ENCODE measurements around the gene B4GALNT1. TPM values are rescaled to one million over a fixed set of nuclear protein-coding genes. Genes with fewer than 3 reads are reported as not detected.
"Not testable (repeated sequence)": the region's sequence is repeated elsewhere in the genome, so short reads cannot be mapped to it uniquely, and the experiment has no call there.

B4GALNT1 gene
- total RNA-seq, 1 donor from 2014 or later, result 1.4 TPM

GRCh38 chr12:57637364-57637763 is 4.4 kb upstream of the B4GALNT1 start:
- DNase-seq (ENCODE audit: low spot score), result no peak

DNA sequence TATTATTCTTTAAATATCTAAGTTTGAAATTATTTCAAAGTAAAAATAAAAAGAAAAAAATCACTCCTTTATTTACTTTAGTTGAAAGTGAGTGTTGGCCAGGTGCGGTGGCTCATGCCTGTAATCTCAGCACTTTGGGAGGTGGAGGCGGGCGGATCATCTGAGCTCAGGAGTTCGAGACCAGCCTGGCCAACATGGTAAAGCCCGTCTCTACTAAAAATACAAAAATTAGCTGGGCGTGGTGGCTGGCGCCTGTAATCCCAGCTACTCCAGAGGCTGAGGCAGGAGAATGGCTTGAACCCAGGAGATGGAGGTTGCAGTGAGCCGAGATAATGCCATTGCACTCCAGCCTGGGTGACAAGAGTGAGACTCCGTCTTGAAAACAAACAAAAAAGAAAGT is 3.7 kb upstream of the B4GALNT1 start:
- DNase-seq (ENCODE audit: low spot score), result not testable (repeated sequence)

GRCh38 chr12:57632073-57632957 is 686 bp downstream of the B4GALNT1 start:
- no peak for DNase-seq (ENCODE audit: low spot score)

DNA sequence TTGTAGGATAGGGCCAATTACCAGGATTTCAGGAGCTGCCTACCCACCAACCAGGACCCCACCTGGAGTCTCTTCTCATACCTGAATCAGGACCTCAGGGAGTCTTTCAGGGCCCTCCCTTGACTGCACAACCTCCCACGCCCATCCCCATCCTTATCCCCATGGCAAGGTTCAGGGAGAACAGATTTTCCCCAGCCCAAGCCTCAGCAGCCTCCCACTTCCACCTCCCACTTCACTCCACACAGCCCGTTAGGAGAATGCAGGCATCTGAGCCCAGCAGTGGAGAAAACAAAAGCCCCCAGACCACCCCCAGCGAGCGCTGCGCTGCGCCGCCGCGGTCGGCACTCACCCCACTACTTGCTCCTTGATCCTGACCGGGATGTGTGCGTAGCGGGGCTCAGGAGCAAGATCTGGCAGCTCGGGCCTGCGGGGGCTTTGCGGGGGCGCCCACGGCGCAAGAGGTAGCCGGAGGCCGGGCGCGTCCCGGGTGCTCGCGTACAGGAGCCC is 1.4 kb downstream of the B4GALNT1 start:
- no peak for DNase-seq (ENCODE audit: low spot score)

GRCh38 chr12:57630891-57631433 is 2.0 kb downstream of the B4GALNT1 start:
- DNase-seq (ENCODE audit: low spot score), result no peak

DNA sequence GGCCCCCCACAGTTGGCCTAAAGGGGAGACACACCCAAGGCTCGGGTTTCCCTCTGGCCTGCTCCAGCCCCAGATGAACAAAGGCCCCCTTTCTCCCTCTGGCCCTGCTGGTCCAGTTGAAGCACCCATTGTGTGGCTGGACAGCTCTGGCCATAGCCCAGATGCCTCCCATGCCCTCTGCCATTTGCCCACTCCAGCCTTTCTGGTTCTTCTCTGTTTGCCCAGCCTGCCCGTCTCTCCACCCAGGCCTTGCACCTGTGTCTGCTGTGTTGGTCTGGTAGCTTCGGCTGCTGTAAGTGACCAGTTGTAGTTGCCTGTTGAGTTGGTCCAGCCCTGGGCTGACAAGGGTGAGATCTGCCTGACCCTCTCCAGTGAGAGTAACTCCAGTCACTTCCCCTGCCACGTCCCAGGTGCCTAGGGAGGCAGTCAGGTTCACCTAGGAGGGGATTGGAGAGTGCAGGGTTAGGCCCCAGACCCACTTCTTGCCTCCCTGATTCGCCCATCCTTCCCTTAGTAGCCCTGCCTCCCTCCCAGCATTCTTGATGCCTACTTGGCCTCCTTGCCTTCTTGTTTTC is 3.0 kb downstream of the B4GALNT1 start:
- no peak for DNase-seq (ENCODE audit: low spot score)

DNA sequence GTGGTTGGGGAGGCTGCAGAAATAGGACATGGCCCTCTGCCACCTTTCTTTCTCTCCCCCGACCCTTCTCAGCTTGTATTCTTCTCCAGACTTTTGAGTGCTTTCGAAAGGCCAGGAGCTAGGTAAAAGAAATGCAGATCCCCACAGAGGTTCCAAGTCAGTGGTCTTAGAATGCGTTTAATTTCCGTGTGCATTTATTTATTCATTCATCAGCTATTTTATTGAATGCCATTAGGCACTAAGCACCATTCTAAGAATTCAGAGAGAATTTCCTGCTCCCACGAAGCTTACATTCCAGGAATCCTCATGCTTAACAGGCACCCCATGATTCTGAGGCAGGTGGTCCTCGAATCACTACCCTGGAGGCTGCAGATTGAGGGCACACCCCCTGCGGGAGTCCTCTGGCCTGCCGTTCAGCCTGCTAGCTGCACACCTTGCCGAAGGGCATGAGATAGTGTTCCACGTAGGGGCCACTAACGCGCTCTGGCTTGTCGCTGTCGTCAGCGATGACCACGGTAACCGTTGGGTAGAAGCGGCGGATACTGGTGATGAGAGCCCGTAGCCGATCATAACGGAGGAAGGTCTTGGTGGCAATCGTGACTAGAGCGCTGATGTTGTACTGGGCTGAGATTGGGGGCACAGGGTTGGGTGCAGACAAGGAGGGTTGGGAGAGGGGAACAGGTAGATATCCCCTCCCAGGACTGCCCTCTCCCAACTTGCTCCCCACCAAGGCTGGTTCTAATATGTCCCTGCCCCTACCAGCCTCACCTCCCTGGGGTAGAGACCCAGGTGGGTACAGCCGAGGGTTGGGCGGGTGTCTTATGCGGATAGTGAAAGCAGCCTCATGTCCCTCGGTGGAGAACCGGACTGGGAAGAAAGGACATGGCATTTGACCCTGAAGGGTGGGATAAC is 4.5 kb downstream of the B4GALNT1 start:
- DNase-seq (ENCODE audit: low spot score), result no peak

DNA sequence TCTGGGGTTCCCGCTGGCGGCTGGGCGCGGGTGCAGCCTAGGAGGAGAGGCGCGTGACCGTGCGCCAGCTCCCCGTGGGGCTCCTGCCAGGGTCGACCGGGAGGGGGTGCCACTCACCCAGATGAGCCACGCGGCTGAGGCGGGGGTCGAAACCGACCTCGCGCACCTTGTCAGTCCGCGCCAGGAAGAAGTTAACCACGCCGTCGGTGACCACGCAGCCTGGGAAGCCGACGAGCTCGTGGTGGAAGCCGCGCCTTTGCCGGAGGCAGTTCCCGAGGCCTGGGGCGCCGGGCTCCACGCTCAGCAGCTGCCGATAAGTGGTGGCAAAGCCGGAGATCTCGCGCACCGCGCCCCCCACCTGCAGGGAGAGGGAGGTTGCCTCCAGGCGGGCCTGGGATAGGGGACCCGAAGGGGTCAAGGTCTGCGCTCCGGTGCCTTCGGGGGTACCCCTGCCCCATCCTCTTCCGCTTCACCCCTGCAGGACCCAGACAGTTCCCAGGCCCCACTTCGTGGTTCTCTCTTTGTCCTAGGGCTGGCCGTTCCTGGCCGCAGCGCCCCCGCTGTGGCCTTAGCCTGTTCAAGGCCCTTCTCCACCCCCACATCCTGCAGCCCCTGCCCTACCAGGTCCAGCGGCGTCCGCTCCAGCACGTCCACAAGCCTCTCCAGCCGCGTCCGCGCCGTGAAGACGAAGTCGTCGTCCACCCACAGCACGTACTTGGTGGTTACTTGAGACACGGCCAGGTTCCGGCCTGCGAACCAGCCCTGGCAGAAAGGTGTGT is 5.3 kb downstream of the B4GALNT1 start:
- DNase-seq (ENCODE audit: low spot score), result no peak

DNA sequence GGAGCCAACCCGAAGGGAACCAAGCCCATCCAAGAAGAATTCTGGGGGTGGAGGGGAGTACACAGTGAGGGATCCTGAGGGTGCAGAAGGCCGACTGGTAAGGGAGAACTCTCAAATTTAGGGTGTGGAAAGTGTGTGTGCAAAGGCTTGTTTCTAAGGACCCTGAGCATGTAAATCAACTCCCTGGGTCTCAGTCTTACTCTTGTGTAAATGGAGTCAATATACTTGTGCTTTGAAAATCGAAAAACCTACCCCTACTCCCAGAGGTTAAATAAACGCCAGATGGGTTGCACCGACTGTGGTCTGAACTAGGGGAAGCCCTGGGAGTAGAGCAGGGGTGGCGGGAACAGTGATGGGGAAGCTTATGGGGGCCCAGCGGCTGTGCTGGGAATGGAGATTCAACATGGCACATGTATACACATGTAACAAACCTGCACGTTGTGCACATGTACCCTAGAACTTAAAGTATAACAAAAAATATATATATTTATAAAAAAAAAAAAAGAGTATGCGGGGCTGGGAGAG is 6.0 kb downstream of the B4GALNT1 start:
- no peak for DNase-seq (ENCODE audit: low spot score)

- DNase-seq (ENCODE audit: low spot score), result no peak
These were observed 6.7 kb downstream of the B4GALNT1 start for GRCh38 chr12:57626111-57626920.

DNA sequence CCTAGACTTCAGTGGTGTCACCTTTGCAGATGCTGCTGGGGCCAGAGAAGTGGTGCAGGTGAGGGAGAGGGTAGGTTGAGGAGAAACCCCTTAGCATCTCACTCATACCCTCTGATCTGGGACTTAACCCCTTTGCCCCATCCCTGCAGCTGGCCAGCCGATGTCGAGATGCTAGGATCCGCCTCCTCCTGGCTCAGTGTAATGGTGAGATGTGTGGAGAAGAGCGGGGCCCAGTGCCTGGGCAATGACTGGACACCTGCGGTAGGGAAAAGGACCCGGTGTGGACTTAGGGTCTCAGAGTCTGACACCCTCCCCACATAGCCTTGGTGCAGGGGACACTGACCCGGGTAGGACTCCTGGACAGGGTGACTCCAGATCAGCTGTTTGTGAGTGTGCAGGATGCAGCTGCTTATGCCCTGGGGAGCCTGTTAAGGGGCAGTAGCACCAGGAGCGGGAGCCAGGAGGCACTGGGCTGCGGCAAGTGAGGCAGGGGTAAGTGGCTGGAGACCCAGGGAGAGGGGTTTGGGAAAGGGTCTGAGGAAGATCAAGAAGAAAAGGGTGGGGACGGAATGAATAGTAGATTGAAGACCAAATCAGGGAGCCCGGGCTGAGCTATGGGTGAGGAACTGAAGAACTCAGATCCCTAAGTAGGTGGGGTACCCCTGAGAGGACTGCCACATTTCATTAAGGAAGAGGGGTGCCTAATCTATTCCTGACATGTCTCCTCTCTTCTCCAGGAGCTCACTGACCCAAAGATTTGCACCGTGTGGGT is 7.6 kb downstream of the B4GALNT1 start:
- DNase-seq (ENCODE audit: low spot score), result no peak

GRCh38 chr12:57624441-57625220 is 8.4 kb downstream of the B4GALNT1 start:
- no peak for DNase-seq (ENCODE audit: low spot score)

GRCh38 chr12:57623811-57624390 is 9.1 kb downstream of the B4GALNT1 start:
- DNase-seq (ENCODE audit: low spot score), result no peak

DNA sequence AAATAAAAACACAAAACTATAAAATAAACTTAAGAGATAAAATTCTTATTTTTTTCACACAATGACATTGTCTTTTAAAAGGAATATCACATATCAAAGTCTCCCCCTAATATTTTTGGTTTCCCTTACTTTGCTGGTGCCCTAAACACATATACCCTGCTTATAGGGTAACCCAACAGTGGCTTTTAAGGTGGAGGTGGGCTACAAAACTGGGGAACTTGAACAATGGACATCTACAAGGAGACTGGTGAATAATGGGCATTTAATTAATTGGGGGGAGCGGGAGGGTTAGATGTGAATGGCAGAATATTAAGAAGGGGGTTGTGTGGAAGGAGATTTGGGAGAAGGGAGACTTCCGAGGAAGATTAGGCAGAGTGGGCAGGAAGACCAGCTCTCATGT is 9.6 kb downstream of the B4GALNT1 start:
- no peak for DNase-seq (ENCODE audit: low spot score)

- no peak for DNase-seq (ENCODE audit: low spot score)
These were observed 10.4 kb downstream of the B4GALNT1 start for GRCh38 chr12:57622293-57623245.

DNA sequence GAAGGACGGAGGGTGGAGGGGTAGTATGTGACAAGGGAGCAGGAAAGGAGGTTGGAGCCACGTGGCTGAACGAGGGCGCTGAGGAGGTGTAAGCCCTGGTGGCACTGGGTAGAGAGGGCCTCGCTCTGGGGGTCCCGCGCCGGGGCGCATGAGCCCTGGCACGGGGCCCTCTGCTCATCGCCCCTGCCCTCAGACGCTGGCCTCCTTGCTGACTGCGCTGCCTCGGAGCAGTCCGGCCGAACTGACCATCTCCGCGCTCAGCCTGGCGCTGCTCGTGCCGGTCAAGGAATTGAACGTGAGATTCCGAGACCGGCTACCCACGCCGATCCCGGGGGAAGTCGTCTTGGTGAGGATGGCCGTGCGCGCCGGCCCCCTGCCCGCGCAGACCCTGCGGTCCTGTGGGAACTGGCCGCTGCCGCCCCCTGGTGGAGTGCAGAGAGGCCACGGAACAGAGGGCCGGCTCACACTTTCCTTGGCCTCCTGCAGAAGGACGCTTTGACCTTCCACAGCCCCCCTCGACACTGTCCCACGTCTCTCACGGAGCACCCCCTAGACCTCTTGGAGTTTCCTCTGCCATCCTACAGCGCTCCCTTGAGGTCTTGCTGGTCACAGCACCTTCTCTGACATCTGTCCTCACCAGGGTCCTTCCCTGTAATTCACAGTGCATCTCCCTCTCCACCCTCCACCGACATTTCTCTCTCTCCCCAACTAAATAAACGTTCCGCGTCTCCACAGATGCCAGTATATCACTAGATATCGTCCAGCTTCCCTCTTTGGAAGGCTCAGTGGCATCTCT is 11.3 kb downstream of the B4GALNT1 start:
- peak; percentile 47 for DNase-seq (ENCODE audit: low spot score)

All from umbilical cord (tissue), 2 donors.